GM12865 (cell line): ENCODE data around the gene NET1.

Experiments
- DNase-seq: peaks from one replicate; pipeline ENCODE4 v3.0.0; 2010; ENCODE audit warnings: low read depth
- H3K4me3 ChIP-seq: 2 replicates; pipeline ENCODE4 v1.5.1; 2011; ENCODE audit warnings: mild to moderate bottlenecking, low read depth, low read length, control low read depth
- TF ChIP-seq, protein P1 (sequence below): IDR thresholded peaks from 2 replicates; pipeline ENCODE4 v1.5.1; 2011; ENCODE audit warnings: low read length, control low read depth, low read depth, inconsistent platforms; ENCODE audit not compliant: insufficient read depth; ENCODE audit errors: missing control alignments

The NET1 gene

GRCh38 chr10:5479481-5480161, 67.3 kb downstream of the NET1 start:
- peak; percentile 6 for DNase-seq
- H3K4me3 ChIP-seq = no peak overlapping the region
- TF ChIP-seq, protein P1, sequence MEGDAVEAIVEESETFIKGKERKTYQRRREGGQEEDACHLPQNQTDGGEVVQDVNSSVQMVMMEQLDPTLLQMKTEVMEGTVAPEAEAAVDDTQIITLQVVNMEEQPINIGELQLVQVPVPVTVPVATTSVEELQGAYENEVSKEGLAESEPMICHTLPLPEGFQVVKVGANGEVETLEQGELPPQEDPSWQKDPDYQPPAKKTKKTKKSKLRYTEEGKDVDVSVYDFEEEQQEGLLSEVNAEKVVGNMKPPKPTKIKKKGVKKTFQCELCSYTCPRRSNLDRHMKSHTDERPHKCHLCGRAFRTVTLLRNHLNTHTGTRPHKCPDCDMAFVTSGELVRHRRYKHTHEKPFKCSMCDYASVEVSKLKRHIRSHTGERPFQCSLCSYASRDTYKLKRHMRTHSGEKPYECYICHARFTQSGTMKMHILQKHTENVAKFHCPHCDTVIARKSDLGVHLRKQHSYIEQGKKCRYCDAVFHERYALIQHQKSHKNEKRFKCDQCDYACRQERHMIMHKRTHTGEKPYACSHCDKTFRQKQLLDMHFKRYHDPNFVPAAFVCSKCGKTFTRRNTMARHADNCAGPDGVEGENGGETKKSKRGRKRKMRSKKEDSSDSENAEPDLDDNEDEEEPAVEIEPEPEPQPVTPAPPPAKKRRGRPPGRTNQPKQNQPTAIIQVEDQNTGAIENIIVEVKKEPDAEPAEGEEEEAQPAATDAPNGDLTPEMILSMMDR = no peak

DNA sequence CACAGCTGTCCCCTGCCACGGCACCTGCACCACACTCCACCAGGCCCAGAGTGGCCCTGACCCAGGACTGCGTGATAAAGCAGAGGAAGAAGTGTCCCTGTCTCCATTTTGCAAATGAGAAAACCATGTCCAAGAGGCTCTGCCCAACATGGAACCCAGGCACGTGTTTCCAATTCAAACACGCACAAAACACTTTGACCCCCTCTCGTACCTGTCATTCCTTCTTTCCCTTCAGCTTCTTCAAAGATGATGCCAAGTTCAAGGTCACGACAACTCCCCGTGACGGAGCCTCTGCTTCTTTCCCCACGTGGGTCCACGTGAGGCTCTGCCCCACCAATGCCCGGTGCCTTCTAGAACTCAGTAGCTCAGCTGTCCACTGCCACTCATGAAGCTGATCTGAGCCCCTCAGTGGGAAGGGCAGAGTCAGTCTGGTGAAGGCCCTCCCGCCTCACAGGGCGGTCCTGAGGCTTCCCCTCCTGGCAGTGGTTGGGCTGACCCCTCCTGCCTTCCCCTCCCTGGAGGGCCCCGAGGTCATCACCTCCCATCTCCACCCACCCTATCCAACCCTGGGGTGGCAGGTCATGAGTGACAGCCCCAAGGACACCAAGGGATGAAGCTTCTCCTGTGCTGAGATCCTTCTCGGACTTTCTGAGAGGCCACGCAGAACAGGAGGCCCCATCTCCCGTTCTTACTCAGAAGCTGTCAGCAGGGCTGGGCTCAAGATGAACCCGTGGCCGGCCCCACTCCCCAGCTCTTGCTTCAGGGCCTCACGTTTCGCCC, 68.0 kb downstream of the NET1 start:
- no peak overlapping the region for H3K4me3 ChIP-seq
- DNase-seq = no peak
- TF ChIP-seq, protein P1 = no peak

DNA sequence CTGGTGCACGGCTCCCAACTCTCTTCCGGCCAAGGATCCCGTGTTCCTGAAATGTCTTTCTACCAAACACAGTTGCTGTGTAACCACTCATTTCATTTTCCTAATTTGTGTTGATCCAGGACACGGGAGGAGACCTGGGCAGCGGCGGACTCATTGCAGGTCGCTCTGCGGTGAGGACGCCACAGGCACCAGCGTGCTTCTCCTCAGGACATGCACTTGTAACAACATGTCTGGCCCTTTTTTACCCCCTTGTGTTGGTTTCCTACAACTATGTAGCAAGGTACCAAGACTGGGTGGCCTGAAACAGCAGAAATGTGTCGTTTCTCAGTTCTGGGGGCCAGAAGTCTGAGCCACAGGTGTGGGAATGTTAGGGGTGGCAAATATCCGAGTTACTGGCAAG, 68.8 kb downstream of the NET1 start:
- no peak for DNase-seq
- TF ChIP-seq, protein P1 = no peak
- no peak overlapping the region for H3K4me3 ChIP-seq

GRCh38 chr10:5482016-5482415, 69.7 kb downstream of the NET1 start:
- TF ChIP-seq, protein P1 = no peak

DNA sequence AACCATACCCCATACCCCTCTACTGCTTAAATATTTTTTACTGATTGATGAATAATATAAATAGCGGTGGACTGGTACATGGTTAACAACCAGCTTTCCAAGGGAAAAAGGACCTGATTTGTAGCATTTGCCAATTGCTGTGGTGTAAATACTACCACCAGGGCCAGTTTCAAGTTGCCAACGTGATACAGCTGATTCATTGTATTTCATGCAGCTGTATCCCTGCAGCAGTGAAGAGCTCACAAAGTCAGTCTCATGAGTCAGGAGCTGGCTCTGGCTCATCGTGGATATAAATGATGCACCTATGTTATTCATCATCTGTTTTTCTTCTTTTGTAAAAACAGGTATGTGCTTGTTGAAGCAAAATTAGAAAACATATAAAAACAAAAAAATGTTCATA, 71.8 kb downstream of the NET1 start:
- TF ChIP-seq, protein P1 = no peak
- no peak overlapping the region for H3K4me3 ChIP-seq

More at GRCh38 chr10:5482016-5482415, 69.7 kb downstream of the NET1 start:
- no peak for DNase-seq
- no peak overlapping the region for H3K4me3 ChIP-seq

GRCh38 chr10:5485290-5485689, 72.9 kb downstream of the NET1 start:
- TF ChIP-seq, protein P1 = no peak
- no peak for DNase-seq
- no peak overlapping the region for H3K4me3 ChIP-seq

More for the DNA sequence above, 71.8 kb downstream of the NET1 start:
- DNase-seq = no peak
